ENCODE data around the gene CEP192.
"Not testable (repeated sequence)": the region's sequence is repeated elsewhere in the genome, so short reads cannot be mapped to it uniquely, and the experiment has no call there.

CEP192 gene

DNA sequence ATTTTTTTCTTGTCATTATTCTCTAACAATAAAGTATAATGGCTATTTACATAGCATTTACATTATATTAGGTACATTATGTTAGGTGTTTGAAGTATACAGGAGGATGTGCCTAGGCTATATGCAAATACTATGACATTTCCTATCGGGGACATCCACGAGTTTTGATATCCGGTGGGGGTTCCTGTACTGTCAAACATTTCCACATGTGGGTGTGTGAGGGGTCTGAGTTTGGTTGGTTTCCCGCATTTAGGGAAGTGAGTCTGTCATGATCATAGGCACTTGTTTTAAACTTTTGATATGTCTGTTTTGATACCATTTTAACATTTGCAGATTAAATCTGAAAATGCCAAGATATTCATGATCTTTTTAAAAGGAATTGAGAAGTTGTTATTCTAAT lies 76.0 kb downstream of the CEP192 start:
- DNase-seq (ENCODE audit: low read depth): no peak
- TF ChIP-seq, protein P1, sequence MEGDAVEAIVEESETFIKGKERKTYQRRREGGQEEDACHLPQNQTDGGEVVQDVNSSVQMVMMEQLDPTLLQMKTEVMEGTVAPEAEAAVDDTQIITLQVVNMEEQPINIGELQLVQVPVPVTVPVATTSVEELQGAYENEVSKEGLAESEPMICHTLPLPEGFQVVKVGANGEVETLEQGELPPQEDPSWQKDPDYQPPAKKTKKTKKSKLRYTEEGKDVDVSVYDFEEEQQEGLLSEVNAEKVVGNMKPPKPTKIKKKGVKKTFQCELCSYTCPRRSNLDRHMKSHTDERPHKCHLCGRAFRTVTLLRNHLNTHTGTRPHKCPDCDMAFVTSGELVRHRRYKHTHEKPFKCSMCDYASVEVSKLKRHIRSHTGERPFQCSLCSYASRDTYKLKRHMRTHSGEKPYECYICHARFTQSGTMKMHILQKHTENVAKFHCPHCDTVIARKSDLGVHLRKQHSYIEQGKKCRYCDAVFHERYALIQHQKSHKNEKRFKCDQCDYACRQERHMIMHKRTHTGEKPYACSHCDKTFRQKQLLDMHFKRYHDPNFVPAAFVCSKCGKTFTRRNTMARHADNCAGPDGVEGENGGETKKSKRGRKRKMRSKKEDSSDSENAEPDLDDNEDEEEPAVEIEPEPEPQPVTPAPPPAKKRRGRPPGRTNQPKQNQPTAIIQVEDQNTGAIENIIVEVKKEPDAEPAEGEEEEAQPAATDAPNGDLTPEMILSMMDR (conservative IDR thresholded peaks at IDR 0.05; ENCODE audit: control insufficient read depth, insufficient read depth, low read depth, low read length): no peak
- no peak overlapping the region for H3K4me3 ChIP-seq (ENCODE audit: control insufficient read depth, low read depth, low read length)

DNA sequence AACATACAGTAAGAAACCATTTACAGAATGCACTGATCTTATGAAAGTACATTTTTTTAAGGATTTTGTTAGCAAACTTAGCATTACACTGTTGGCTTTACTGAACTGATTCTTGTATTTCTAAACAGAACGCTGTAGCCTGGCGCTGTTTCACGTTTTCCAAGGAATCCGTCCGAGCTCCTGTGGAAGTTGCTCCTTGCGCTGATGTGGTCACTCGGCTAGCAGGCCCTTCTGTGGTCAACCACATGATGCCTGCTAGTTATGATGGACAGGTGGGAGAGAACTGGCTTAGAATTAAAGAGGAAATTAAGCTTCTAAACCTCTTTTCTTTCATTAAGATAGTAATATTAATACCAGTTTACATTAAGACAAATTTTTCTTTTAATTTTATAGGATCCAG lies 76.8 kb downstream of the CEP192 start:
- TF ChIP-seq, protein P1 (conservative IDR thresholded peaks at IDR 0.05; ENCODE audit: control insufficient read depth, insufficient read depth, low read depth, low read length): no peak
- no peak overlapping the region for H3K4me3 ChIP-seq (ENCODE audit: control insufficient read depth, low read depth, low read length)
- no peak for DNase-seq (ENCODE audit: low read depth)

DNA sequence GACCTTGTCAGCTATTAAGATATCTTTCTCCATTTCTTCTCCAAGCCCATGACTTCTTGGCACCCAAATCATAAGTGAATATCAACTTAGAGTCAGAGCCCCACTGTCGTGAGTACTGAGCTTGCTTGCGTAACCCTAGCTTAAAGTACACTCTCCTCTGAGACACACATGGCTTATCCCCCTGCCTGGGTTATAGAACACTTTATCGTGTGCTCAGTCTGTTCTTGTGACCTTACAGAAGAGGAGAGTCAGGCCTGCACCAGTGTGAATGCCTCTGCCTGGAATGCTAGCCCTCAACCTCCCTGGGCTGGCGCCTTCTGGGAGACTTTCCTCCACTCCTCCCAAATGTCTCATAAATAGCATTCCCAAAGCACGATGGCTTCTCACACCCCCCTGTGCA lies 79.3 kb downstream of the CEP192 start:
- peak; percentile 25 for DNase-seq (ENCODE audit: low read depth)
- TF ChIP-seq, protein P1 (conservative IDR thresholded peaks at IDR 0.05; ENCODE audit: control insufficient read depth, insufficient read depth, low read depth, low read length): no peak
- no peak overlapping the region for H3K4me3 ChIP-seq (ENCODE audit: control insufficient read depth, low read depth, low read length)

DNA sequence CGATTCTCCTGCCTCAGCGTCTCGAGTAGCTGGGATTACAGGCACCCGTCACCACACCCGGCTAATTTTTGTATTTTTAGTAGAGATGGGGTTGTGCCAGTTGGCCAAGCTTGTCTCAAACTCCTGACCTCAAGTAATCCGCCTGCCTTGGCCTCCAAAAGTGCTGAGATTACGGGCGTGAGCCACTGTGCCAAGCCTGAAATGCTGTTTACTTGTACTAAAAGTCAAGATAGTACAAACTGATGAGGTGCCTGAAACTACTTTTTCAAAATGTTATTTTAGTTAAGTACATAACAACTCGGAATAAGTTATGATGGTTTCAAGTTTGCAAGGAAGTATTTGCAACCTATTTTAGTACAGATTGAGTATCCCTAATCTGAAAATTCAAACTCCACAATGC lies 85.7 kb downstream of the CEP192 start:
- DNase-seq (ENCODE audit: low read depth): no peak

DNA sequence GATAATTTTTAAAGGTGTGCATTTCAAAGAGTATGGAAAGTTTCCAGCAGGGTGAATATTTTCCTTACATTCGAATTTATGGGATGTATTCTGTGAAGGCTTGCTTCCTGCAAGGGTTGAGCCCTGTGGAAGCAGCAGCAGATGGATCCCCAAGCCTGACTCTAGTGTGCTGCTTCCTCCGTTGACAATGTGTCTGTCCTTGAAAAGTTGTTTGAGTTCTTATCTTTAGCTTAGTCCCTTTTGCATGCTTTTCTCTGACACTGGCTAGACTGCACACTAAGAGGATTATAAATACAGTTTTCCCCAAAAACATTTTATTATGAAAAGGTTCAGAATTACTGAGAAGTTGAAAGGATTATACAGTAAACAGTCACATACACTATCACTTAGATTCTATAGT lies 86.3 kb downstream of the CEP192 start:
- no peak for DNase-seq (ENCODE audit: low read depth)
- TF ChIP-seq, protein P1 (conservative IDR thresholded peaks at IDR 0.05; ENCODE audit: control insufficient read depth, insufficient read depth, low read depth, low read length): no peak
- H3K4me3 ChIP-seq (ENCODE audit: control insufficient read depth, low read depth, low read length): no peak overlapping the region

More for the DNA sequence above, 85.7 kb downstream of the CEP192 start:
- TF ChIP-seq, protein P1 (conservative IDR thresholded peaks at IDR 0.05; ENCODE audit: control insufficient read depth, insufficient read depth, low read depth, low read length): no peak
- no peak overlapping the region for H3K4me3 ChIP-seq (ENCODE audit: control insufficient read depth, low read depth, low read length)

DNA sequence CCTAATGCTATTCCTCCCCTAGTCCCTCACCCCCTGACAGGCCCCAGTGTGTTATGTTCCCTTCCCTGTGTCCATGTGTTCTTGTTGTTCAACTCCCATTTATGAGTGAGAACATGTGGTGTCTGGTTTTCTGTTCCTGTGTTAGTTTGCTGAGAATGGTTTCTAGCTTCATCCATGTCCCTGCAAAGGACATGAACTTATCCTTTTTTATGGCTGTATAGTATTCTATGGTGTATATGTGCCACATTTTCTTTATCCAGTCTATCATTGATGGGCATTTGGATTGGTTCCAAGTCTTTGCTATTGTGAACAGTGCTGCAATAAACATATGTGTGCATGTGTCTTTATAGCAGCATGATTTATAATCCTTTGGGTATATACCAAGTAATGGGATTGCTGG lies 86.9 kb downstream of the CEP192 start:
- DNase-seq (ENCODE audit: low read depth); H3K4me3 ChIP-seq (ENCODE audit: control insufficient read depth, low read depth, low read length): not testable (repeated sequence)

DNA sequence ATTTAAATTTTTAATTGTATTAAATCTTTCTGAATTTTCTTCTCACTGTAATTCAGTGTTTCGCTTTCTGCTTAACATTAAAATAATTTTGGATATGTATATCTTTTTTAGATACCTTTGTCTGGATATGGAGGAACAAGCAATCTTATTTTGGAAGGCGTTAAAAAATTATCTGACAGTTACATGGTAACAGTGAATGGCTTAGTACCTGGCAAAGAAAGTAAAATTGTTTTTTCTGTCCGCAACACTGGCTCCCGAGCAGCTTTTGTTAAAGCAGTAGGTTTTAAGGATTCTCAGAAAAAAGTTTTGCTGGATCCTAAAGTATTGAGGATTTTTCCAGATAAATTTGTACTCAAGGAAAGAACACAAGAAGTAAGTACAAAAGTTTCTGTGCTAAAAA lies 95.7 kb downstream of the CEP192 start:
- H3K4me3 ChIP-seq (ENCODE audit: control insufficient read depth, low read depth, low read length): no peak overlapping the region
- DNase-seq (ENCODE audit: low read depth): no peak
- TF ChIP-seq, protein P1 (conservative IDR thresholded peaks at IDR 0.05; ENCODE audit: control insufficient read depth, insufficient read depth, low read depth, low read length): no peak

All from fibroblast of mammary gland (primary cell).